GM12891 (cell line): ENCODE results near the gene CYP1A1.

Experiments
- POLR2A ChIP-seq: IDR thresholded peaks from 2 replicates; pipeline ENCODE4 v1.6.1; 2011; ENCODE audit warnings: low read depth, low read length, control low read depth
- SPI1 ChIP-seq: IDR thresholded peaks from 2 replicates; pipeline ENCODE4 v1.6.1; 2011; ENCODE audit warnings: low read depth, low read length, control low read depth
- TAF1 ChIP-seq: IDR thresholded peaks from 2 replicates; pipeline ENCODE4 v1.6.1; 2011; ENCODE audit warnings: low read depth, low read length, control low read depth

DNA sequence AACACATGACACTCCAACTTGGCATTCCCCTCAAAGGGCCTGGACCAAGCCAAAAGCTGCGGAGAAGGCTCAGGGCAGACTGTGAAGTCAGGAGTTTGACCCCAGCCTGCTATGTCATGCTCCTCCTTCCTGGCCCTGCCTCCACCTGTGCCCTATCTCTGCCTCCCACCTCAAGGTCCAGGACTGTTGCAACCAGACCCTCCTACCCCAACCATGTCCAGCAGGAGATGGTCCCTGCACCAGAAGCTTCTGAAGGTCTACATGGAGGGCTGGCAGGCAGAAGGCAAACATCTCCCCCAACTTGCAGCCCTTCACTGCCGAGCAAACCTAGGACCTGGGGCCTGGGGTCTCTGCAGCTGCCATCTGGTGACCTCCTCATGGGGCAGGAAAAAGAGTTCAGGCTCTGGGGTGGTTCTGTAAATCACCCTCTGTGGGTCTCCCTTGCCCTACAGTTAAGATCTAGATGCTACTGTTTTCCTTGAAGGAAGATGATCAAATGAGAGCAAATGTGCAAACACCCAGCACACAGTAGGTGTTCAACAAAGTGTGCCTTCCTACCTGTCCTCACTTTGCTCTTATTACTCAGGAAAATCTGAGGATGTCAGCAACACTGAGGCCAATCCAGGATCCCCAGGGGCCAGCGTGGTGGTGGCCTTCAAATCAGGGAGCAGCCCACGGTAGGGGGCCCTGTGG is 45.0 kb upstream of the CYP1A1 start:
- no peak for TF ChIP-seq TAF1
- no peak for TF ChIP-seq POLR2A
- TF ChIP-seq SPI1, result no peak
